GM18519 (cell line): ENCODE measurements around the gene MT1M.
"Not testable (repeated sequence)": the region's sequence is repeated elsewhere in the genome, so short reads cannot be mapped to it uniquely, and the experiment has no call there.

Source experiments
- ATAC-seq: cut with Tn5 transposase; IDR thresholded peaks from one replicate; pipeline ENCODE4 v1.9.1; 2021; ENCODE audit warnings: mild to moderate bottlenecking, moderate library complexity; ENCODE audit not compliant: unreplicated experiment, low FRiP score

The MT1M gene

GRCh38 chr16:56632156-56632847 is at the start of gene MT1M:
Gene MT1M, plus strand, starts transcription at chr16:56632659. Its CDS starts 73 bp downstream, at chr16:56632732.
- no peak for ATAC-seq

DNA sequence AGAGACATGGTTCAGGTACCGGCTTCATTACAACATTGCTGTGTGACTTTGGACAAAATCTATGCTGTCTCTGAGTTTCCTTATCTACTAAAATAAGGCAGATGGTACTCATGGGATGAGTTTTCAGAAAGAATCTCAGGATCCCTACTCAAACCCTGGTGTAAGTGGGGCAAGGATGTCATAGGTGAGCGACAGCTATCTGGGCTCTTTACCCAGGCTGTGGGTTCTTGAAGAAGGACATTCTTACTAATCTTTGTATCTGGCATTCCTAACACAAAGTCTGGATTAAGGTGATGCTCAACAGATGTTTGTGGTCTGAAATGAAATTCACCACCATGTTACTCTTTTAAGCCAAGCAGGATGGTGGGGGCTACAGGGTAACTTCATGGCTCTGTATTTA is 49.5 kb upstream of the MT1M start:
- not testable (repeated sequence) for ATAC-seq

- ATAC-seq, result no peak
Measured at GRCh38 chr16:56583351-56584168, 48.9 kb upstream of the MT1M start.

DNA sequence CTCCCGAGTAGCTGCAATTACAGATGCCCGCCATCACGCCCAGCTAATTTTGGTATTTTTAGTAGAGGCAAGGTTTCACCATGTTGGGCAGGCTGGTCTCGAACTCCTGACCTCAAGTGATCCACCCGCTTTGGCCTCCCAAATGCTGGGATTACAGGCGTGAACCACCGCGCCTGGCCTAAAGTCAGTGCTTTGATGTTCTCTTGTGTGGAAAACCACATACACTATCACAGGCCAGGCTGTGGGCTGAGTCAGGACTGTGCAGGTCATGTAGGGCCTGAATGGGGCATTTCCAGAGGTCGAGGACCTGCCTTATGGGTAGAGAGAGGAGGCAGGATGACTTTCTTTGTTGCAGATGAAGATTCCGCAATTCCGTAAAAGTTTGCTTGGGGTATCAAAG is 48.2 kb upstream of the MT1M start:
- no peak for ATAC-seq

- ATAC-seq, result no peak
Measured at GRCh38 chr16:56588781-56589140, 43.7 kb upstream of the MT1M start.

DNA sequence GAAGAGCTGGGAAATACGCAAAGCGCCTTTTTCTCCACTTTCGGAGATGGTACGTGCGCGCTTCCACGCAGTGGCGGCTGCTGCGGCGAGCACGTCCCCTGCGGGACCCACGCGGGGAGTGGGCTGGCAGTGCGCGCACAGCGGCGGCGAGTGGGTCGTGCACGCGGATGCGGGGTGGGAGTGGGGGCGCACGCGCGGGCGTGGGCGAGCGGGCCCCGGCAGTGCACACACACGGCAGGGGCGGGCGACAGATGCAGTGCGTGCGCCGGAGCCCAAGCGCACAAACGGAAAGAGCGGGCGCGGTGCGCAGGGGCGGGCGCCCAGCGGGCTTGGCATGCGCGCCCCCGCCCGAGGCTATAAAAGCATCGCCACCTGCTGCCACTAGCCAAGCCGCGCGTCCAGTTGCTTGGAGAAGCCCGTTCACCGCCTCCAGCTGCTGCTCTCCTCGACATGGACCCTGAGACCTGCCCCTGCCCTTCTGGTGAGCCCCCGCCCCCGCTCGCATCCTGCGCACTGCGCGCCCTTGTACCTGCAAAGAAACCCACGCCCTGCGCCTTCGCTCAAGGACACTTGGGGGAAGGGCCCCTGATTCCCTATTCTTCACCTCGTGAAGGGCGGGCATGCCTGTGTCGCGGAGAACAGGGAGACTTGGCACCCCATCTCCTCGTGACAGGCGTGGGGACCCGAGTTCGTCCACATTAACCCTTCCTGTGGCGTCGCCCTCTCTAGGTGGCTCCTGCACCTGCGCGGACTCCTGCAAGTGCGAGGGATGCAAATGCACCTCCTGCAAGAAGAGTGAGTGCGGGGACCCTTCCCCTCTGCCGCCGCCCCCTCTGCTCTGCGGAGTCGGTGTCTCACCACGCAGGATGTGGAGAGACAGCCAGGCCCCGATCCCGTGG is 43.1 kb upstream of the MT1M start, which contains the start of gene MT3:
TSS of gene MT3 (plus strand) at position 388 of the 899 bp plus-strand sequence. CDS start at position 451, 63 bp downstream.
- no peak for ATAC-seq

GRCh38 chr16:56591377-56592060 is 40.9 kb upstream of the MT1M start:
- ATAC-seq, result no peak

DNA sequence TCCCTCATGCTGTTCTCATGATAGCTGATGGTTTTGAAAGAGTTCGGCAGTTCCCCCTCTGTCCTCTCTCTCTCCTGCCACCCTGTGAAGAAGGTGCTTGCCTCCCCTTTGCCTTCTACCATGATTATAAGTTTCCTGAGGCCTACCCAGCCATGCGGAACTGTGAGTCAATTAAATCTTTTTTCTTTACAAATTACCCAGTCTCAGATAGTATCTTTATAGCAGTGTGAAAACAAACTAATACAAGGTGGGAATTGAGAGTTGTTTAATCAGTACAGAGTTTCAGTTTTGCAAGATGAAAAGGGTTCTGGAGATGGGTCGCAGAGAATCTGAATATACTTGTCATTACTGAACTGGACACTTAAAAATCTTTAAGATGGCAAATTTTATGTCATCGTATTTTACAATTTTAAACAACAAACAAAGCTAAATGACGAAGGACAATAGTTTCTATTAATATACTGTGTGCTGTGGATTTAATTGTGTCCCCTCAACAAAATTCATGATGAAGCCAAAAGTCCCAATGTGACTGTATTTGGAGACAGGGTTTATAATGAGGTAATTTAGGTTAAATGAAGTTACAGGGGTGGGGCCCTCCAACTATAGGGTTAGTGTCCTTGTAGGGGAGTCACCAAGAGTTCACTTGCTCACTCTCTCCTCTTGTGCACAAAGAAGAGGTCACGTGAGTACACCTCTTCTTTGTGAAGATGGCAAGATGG is 38.7 kb upstream of the MT1M start:
- ATAC-seq, result no peak

DNA sequence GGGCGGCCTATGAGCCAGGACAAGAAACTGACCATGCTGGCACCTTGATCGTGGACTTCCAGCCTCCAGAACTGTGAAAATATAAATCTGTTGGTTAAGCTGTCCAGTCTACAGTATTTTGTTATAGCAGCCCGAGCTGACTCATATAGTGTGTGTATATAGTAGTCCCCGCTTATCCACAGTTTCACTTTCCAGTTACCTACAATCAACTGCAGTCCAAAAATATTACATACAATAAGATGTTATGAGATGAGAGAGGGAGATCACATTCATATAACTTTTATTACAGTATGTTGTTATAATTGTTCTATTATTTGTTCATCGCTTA is 38.2 kb upstream of the MT1M start:
- ATAC-seq, result no peak

- ATAC-seq, result no peak
Measured at GRCh38 chr16:56600398-56600999, 32.0 kb upstream of the MT1M start.

DNA sequence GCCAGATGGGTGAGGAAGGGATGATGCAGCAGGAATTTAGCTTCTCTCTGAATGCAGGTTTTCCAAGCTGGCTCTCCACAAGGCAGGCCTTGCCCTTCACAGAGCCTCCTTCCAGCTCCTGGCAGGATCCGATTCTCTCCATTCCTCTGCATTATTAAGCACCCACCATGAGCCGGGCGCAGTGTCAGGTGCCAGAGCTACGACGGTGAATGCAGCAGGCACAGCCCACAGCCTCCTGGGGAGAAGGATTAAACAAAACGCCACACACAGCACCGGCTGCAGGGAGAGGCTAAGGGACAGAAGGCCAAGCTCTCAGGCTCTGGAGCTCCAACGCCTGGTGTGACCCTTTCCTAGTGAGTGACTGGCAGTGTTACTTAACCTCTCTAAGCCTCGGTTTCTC is 31.1 kb upstream of the MT1M start:
- ATAC-seq, result no peak

DNA sequence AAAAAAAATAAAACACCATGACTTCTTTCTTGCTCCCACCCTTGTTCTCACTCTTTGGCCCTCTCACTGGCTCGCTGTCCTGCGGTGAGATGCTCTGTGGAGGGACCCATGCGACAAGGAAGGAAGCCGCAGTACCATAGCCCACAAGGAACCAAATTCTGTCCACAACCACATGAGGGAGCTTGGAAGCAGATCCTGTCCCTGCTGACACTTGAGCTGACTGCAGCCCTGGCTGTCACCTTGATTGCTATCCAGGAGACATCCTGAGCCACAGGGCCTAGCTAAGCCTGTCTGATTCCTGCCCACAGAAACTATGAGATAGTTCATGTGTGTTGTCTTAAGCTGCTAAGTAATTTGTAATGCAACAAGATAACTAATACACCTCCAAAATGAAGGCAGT is 28.9 kb upstream of the MT1M start:
- no peak for ATAC-seq

- ATAC-seq, result no peak
Measured at GRCh38 chr16:56604966-56605365, 27.5 kb upstream of the MT1M start.

- ATAC-seq, result no peak
Measured at GRCh38 chr16:56605475-56605874, 27.0 kb upstream of the MT1M start.

DNA sequence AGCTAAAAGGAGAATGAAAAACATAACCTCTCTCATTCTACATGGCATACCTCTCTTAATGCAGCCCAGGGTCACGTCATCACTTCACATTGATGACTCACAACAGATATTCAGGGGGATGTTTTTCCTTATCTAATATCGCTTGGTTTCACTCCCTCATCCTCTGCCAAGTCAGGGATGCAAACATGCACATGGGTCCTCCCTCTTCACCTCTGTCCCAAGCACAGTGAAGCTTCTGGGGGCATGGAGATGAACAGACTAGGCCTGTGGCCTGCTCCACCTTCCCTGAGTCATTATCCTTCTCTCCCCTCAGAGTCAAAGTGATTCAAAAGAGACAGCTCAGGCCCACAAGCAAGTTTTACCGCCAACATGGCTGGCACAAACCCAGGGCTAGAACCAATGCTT is 26.4 kb upstream of the MT1M start:
- ATAC-seq, result no peak

DNA sequence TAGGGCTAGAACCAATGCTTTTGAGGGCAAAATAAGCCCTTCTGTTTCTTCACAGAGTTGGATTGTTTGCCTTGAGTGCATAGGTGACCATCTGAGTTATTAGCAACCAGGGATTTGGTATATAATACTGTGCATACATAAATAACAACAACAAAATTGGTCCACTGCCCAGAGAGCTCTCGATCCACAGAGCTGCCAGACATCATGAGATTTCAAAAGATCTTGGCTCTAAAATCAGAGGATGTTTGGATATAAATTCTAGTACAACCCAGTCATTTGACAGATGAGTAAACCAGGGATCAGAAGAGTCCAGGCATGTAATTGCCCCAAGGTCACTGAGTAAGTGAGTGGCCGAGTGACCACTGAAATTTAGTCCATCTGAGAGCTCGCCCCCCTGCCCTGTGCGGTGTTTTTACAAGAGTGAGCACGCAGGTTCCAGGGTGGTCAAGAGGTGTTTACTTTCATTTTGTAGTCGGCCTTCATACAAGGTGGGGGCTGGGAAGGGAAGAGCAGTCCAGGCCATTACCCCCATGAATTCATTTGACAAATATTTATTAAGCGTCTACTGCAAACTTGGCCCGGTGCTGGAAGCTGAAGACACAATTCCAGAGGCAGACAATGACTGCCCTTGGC is 25.9 kb upstream of the MT1M start:
- ATAC-seq, result no peak

- no peak for ATAC-seq
Measured at GRCh38 chr16:56607109-56607618, 25.3 kb upstream of the MT1M start.

DNA sequence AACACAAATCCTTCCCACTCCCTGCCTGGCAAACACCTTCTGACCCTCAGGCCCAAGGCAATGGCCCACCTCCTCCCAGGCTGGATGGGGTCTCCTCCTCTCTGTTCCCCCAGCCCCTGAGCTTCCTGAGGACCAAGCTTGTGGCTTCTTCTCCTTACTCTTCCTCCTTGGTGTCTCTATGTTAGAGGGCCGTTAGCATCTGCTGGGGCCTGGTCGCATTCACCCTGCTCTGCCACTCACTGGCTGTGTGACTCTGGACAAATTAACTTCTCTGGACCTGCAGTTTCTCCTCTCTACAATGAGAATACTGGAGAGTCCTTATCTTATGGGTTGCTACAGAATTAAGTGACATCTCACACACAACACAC is 24.8 kb upstream of the MT1M start:
- ATAC-seq, result no peak
